K562 (cell line): ENCODE measurements around the gene SLC28A1. TPM values are rescaled to one million over a fixed set of nuclear protein-coding genes. Genes with fewer than 3 reads are reported as not detected.
A peak's percentile ranks its signal among the peaks of the same experiment; 100 is the strongest.

ENCODE experiments used
- ATAC-seq: fragments of 200-7000 bp; cut with Tn5 transposase; 3 replicates; pipeline ENCODE4 v1.9.1; 2020; ENCODE audit warnings: moderate library complexity
- BruUV-seq: library from RNA; stranded (reverse); fragments of 400-500 nt; replicated peaks from 2 replicates; lab custom pipeline; 2021; lab: Mats Ljungman, UMichigan
- CTCF ChIA-PET: fragments of 300-600 bp; formaldehyde crosslinking; extraction: SDS; loops from one replicate; lab custom pipeline; 2021; ENCODE audit warnings: low intra/inter-chr PET ratio; lab: Yijun Ruan, JAX
- POLR2A ChIA-PET: fragments of 300-600, 350-650 bp; sonication (Branson Sonifier 250); formaldehyde crosslinking; extraction: SDS; loops from one replicate; lab custom pipeline; 2021; ENCODE audit warnings: antibody characterized with exemption, inconsistent platforms; lab: Yijun Ruan, JAX
- DNase-seq, 4 experiments: peaks; one replicate each; pipeline versions ENCODE4 v3.0.0 to v3.0.0-alpha.2; 2011 to 2018; ENCODE audit warnings: low spot score in 3 of 4, mixed read lengths in 3 of 4; ENCODE audit errors: extremely low read depth in 1 of 4
- FAIRE-seq: peaks from 2 replicates; lab custom pipeline; 2011; peaks lifted over from hg19 to GRCh38; lab: Jason Lieb, UNC
- H2AFZ ChIP-seq: 2 replicates; pipeline ENCODE4 v1.6.0; 2011; ENCODE audit warnings: low read depth, low read length, control low read depth, inconsistent platforms
- H3K27ac ChIP-seq: fragments of 200-600 bp; 3 replicates; pipeline ENCODE4 v1.8.0; 2011; ENCODE audit warnings: low read depth, mild to moderate bottlenecking, control low read depth, inconsistent platforms, low read length, moderate library complexity, mixed read lengths; ENCODE audit errors: extremely low read depth
- H3K27me3 ChIP-seq, 2 experiments: fragments of 300-600 bp in 1 of 2; 2 replicates in 1 of 2; 3 replicates in 1 of 2; pipeline versions ENCODE4 v1.6.0 to v1.8.0; 2011; ENCODE audit warnings: inconsistent platforms in 2 of 2, low read length in 2 of 2, mild to moderate bottlenecking in 1 of 2, mixed read lengths in 1 of 2, moderate library complexity in 1 of 2; ENCODE audit not compliant: control insufficient read depth in 2 of 2, insufficient read depth in 2 of 2
- H3K36me3 ChIP-seq: fragments of 300-600 bp; 3 replicates; pipeline ENCODE4 v1.8.0; 2011; ENCODE audit warnings: mild to moderate bottlenecking, low read length, inconsistent platforms; ENCODE audit not compliant: control insufficient read depth, insufficient read depth
- H3K4me1 ChIP-seq, 2 experiments: fragments of 200-600 bp in 1 of 2; replicated peaks in 1 of 2; 2 replicates in 1 of 2; 3 replicates in 1 of 2; pipeline versions ENCODE4 v1.5.1 to v1.8.0; 2011; ENCODE audit warnings: inconsistent platforms in 2 of 2, low read length in 2 of 2, mild to moderate bottlenecking in 1 of 2, mixed read lengths in 1 of 2, moderate library complexity in 1 of 2; ENCODE audit not compliant: control insufficient read depth in 2 of 2, insufficient read depth in 2 of 2
- H3K4me2 ChIP-seq: 2 replicates; pipeline ENCODE4 v1.6.1; 2011; ENCODE audit warnings: low read length, control low read depth, inconsistent platforms, mixed read lengths; ENCODE audit not compliant: insufficient read depth
- H3K4me3 ChIP-seq: fragments of 200-600 bp; sonication (generic), shearing (Covaris generic); 2 replicates; pipeline ENCODE4 v1.5.1; 2016; ENCODE audit warnings: control low read depth, inconsistent platforms
- H3K79me2 ChIP-seq: fragments of 200-600 bp; 3 replicates; pipeline ENCODE4 v1.8.0; 2011; ENCODE audit warnings: low read length, inconsistent platforms; ENCODE audit not compliant: control insufficient read depth, insufficient read depth
- H3K9ac ChIP-seq, 2 experiments: 2 replicates each; pipeline versions ENCODE4 v1.6.0 to v1.6.1; 2011; ENCODE audit warnings: low read depth in 2 of 2, low read length in 2 of 2, control low read depth in 1 of 2, inconsistent platforms in 1 of 2, mild to moderate bottlenecking in 1 of 2, mixed read lengths in 1 of 2; ENCODE audit not compliant: insufficient read depth in 1 of 2
- H3K9me1 ChIP-seq: one replicate; pipeline ENCODE4 v1.6.0; 2011; ENCODE audit warnings: inconsistent platforms, mild to moderate bottlenecking, low read length, moderate library complexity; ENCODE audit not compliant: control insufficient read depth, insufficient read depth
- H3K9me3 ChIP-seq: replicated peaks from 2 replicates; pipeline ENCODE4 v1.5.1; 2011; ENCODE audit warnings: low read depth, low read length, inconsistent platforms; ENCODE audit not compliant: control insufficient read depth, insufficient read depth
- H4K20me1 ChIP-seq: replicated peaks from 2 replicates; pipeline ENCODE4 v1.6.1; 2011; ENCODE audit warnings: low read length, inconsistent platforms, mixed read lengths; ENCODE audit not compliant: control insufficient read depth, insufficient read depth
- ATF7 ChIP-seq: fragments of 450-650 bp; IDR thresholded peaks from 2 replicates; pipeline ENCODE4 v1.7.1; 2014; ENCODE audit warnings: mild to moderate bottlenecking, moderate library complexity
- CTBP1 ChIP-seq: fragments of 450-650 bp; IDR thresholded peaks from 2 replicates; pipeline ENCODE4 v1.6.1; 2016; ENCODE audit warnings: borderline replicate concordance
- E2F6 ChIP-seq, 2 experiments: IDR thresholded peaks; 2 replicates each; pipeline ENCODE4 v1.6.1; 2011; ENCODE audit warnings: borderline replicate concordance in 1 of 2, control low read depth in 1 of 2, low read depth in 1 of 2, low read length in 1 of 2, mild to moderate bottlenecking in 1 of 2, mixed read lengths in 1 of 2, moderate library complexity in 1 of 2; ENCODE audit not compliant: insufficient read depth in 1 of 2, insufficient read length in 1 of 2, poor library complexity in 1 of 2, severe bottlenecking in 1 of 2; ENCODE audit errors: extremely low read depth in 1 of 2
- ELK3 ChIP-seq: fragments of 450-650 bp; formaldehyde crosslinking; IDR thresholded peaks from 2 replicates; pipeline ENCODE4 v1.4.0; 2020; ENCODE audit warnings: mild to moderate bottlenecking
- FOXA3 ChIP-seq, 2 experiments: fragments of 450-650 bp in 1 of 2; sonication (generic) in 1 of 2; formaldehyde crosslinking; IDR thresholded peaks in 1 of 2; conservative IDR thresholded peaks in 1 of 2; 2 replicates each; pipeline versions ENCODE4 v1.4.0 to v1.8.0; 2020 to 2022; ENCODE audit warnings: mild to moderate bottlenecking in 2 of 2, missing genetic modification reagents in 1 of 2
- HCFC1 ChIP-seq: IDR thresholded peaks from 2 replicates; pipeline ENCODE4 v1.6.1; 2012; ENCODE audit warnings: low read depth, low read length, improper control_type of control experiment
- HDAC1 ChIP-seq, 2 experiments: fragments of 450-650 bp; IDR thresholded peaks; 2 replicates each; pipeline ENCODE4 v1.6.1; 2016 to 2017; ENCODE audit warnings: inconsistent platforms in 1 of 2, mild to moderate bottlenecking in 1 of 2, moderate library complexity in 1 of 2
- KDM4B ChIP-seq, 2 experiments: fragments of 450-650 bp in 1 of 2; sonication (generic) in 1 of 2; IDR thresholded peaks; 2 replicates each; pipeline ENCODE4 v1.6.1; 2016 to 2017; ENCODE audit warnings: borderline replicate concordance in 2 of 2, antibody characterized with exemption in 1 of 2, low read depth in 1 of 2, mild to moderate bottlenecking in 1 of 2
- MCM7 ChIP-seq, 2 experiments: fragments of 450-650 bp; IDR thresholded peaks; 2 replicates each; pipeline ENCODE4 v1.6.1; 2016 to 2018
- NFRKB ChIP-seq: fragments of 450-650 bp; IDR thresholded peaks from 2 replicates; pipeline ENCODE4 v1.6.1; 2016; ENCODE audit warnings: low read depth
- NR1H2 ChIP-seq: sonication (generic); formaldehyde crosslinking; IDR thresholded peaks from 2 replicates; pipeline ENCODE4 v1.4.0; 2020; ENCODE audit warnings: mild to moderate bottlenecking, missing genetic modification reagents
- PKNOX1 ChIP-seq: fragments of 450-650 bp; IDR thresholded peaks from 2 replicates; pipeline ENCODE4 v1.6.1; 2016
- POLR3A ChIP-seq: IDR thresholded peaks from 2 replicates; pipeline ENCODE4 v1.6.1; 2011; ENCODE audit warnings: borderline replicate concordance, mild to moderate bottlenecking, moderate library complexity; ENCODE audit not compliant: insufficient read length, insufficient read depth; ENCODE audit errors: extremely low read depth
- SIN3B ChIP-seq: fragments of 450-650 bp; IDR thresholded peaks from 2 replicates; pipeline ENCODE4 v1.6.1; 2017; ENCODE audit warnings: low read depth, mild to moderate bottlenecking, moderate library complexity
- YBX1 ChIP-seq: fragments of 450-650 bp; IDR thresholded peaks from 2 replicates; pipeline ENCODE4 v1.7.1; 2016; ENCODE audit warnings: mild to moderate bottlenecking
- ZNF253 ChIP-seq: fragments of 250-450 bp; sonication (Bioruptor Pico); conservative IDR thresholded peaks from 2 replicates; pipeline ENCODE4 v1.6.1; 2021; ENCODE audit warnings: mild to moderate bottlenecking
- ZNF589 ChIP-seq: fragments of 200-800 bp; sonication (Bioruptor generic); IDR thresholded peaks from 2 replicates; pipeline ENCODE4 v1.6.1; 2016; ENCODE audit warnings: low read depth, missing genetic modification characterization, missing compliant biosample characterization
- WGBS: fragments of 100-300 bp; shearing (Covaris generic); methylation state at CpG from one replicate; pipeline ENCODE4 v1.1.6; 2016; ENCODE audit warnings: low coverage, mixed read lengths; ENCODE audit not compliant: insufficient coverage; ENCODE audit errors: missing lambda C conversion rate; 5-methylcytosine and 5-hydroxymethylcytosine counted together
- in situ Hi-C: fragments of 300-500 bp; cut with MboI; formaldehyde crosslinking; loops from 4 replicates; pipeline ENCODE4 v1.15.0; 2018; ENCODE audit warnings: inconsistent platforms, mixed read lengths
- intact Hi-C: fragments of 100-400 bp; cut with micrococcal nuclease; formaldehyde crosslinking; loops from 2 replicates; pipeline ENCODE4 v1.14.2; 2022
- polyA plus RNA-seq, 8 experiments: library from polyadenylated mRNA; depleted of rRNA in 4 of 8; stranded (reverse) in 5 of 8; unstranded in 3 of 8; fragments of >200 nt; fragmentation: Nextera tagmentation in 2 of 8; fragmentation: Illumina TruSeq in 1 of 8; extraction: Ambion mirVana in 2 of 8; extraction: Trizol in 1 of 8; gene quantifications; 2 replicates each; pipeline versions ENCODE4 v1.2.1 to v1.2.3, GENCODE V29; 2011 to 2014; ENCODE audit warnings: inconsistent platforms in 1 of 8, missing spikeins in 1 of 8
- total RNA-seq, 7 experiments: library from RNA; depleted of rRNA in 6 of 7; stranded (reverse); fragments of >200 nt in 6 of 7; fragmentation: Illumina TruSeq in 2 of 7; extraction: Trizol in 2 of 7; gene quantifications; 2 replicates each; pipeline versions ENCODE4 v1.2.1 to v1.2.3, GENCODE V29; 2011 to 2021; ENCODE audit warnings: low replicate concordance in 1 of 7

SLC28A1 gene
- total and polyA plus RNA-seq, 9 of the 15 experiments (the other 6 are each of a cell fraction or from before 2014, with no cell fraction given): 0.04 TPM; not detected in 8

DNA sequence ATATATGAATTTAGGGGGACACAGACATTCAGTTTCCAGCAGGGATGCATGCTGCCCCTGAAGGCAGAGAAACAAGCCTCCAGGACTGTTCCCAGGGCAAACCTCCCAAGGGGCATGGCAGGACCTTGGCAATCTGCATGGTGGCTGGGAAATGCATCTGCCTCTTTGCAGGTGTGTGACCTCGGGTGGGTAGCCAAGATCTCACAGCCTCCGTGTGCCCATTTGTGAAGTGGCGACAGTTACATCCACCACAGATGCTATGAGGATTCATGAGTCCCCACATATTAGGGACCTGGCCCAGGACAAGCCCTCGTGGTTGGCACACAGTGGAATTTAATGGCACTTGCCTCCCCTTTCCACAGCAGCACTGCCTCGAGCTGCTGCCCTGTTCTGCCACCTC is 29.9 kb downstream of the SLC28A1 start (continued):
- no peak for TF ChIP-seq ATF7
- no peak for TF ChIP-seq MCM7 (IDR thresholded peaks at IDR 0.05)
- TF ChIP-seq NFRKB: no peak
- TF ChIP-seq KDM4B (IDR thresholded peaks at IDR 0.05; ENCODE audit: borderline replicate concordance in 2 of 2, low read depth in 1 of 2): no peak
- no peak for TF ChIP-seq ZNF253 (CRISPR knock-in tag)

GRCh38 chr15:84914909-84915605 is 30.6 kb downstream of the SLC28A1 start:
- CTCF ChIA-PET: no interaction called here
- no TSS peak for BruUV-seq
- no peaks in the 10 kb centered on the region for H4K20me1 ChIP-seq
- no peaks in the 10 kb centered on the region for H3K9me3 ChIP-seq
- peak overlapping the region; percentile 45; the same call in 2 of the 3 replicates for H3K27ac ChIP-seq
- ATAC-seq (peak; percentile 93), DNase-seq (peak; percentile 74 to 89 (median 80)), FAIRE-seq (peak; percentile 95)
- H3K4me1 ChIP-seq: peaks cover 27 to 38% of the 10 kb centered on the region in 2 experiments
- H3K9ac ChIP-seq: peak overlapping the region; percentile 48 to 80; a peak in 3 of 4 replicates
- in situ Hi-C loops: no loop called here
- no peaks in the 10 kb centered on the region for H3K79me2 ChIP-seq
- H2AFZ ChIP-seq: peak overlapping the region; percentile 81
- H3K4me3 ChIP-seq: no peak overlapping the region
- WGBS: 35% methylated on average over 12 of the region's 12 CpGs
- no peaks in the 10 kb centered on the region for H3K36me3 ChIP-seq
- intact Hi-C loops: no loop called here
- POLR2A ChIA-PET: interaction anchor here (0.5 to 1.4 kb wide), 5 partner anchors 8 to 215 kb away, joined by 3 read pairs; no protein-coding TSS in a partner anchor
- H3K9me1 ChIP-seq: no peaks in the 10 kb centered on the region
- H3K4me2 ChIP-seq: peak overlapping the region; percentile 74
- no peaks in the 10 kb centered on the region for H3K27me3 ChIP-seq
- TF ChIP-seq ZNF589 (CRISPR knock-in tag) (0 out of 2 replicates have a peak, but pooled peaks have one; percentile 64), HDAC1 (IDR thresholded peaks at IDR 0.05) (peak in 1 of 2 experiments; percentile 28; a peak in 2 of 4 replicates), FOXA3 (CRISPR knock-in tag; conservative IDR thresholded peaks at IDR 0.05 in 1 of 2, IDR thresholded peaks at IDR 0.05 in 1 of 2) (no peak), SIN3B (no peak), PKNOX1 (peak; percentile 73), HCFC1 (no peak), E2F6 (IDR thresholded peaks at IDR 0.05; ENCODE audit: borderline replicate concordance in 1 of 2, extremely low read depth in 1 of 2, insufficient read depth in 1 of 2, insufficient read length in 1 of 2, low read depth in 1 of 2, low read length in 1 of 2, poor library complexity in 1 of 2, severe bottlenecking in 1 of 2) (peak in 1 of 2 experiments; percentile 24), ELK3 (CRISPR knock-in tag) (no peak), POLR3A (no peak), YBX1 (no peak), CTBP1 (peak; percentile 89), NR1H2 (CRISPR knock-in tag) (no peak)
